Spleen (tissue), 11 donors: Measurements from ENCODE around the gene SLC35B1. TPM values are rescaled to one million over a fixed set of nuclear protein-coding genes. Genes with fewer than 3 reads are reported as not detected.

Experiments
- DNase-seq: peaks from one replicate; pipeline ENCODE4 v3.0.0-alpha.2; 2020
- H3K27ac ChIP-seq, 8 donors: fragments of 200-600 bp; sonication (generic) in 7 of 8; 1 replicate in 4 of 8; 2 replicates in 4 of 8; pipeline versions ENCODE4 v1.5.0 to v1.8.0; 2016 to 2021; ENCODE audit warnings: inconsistent platforms in 4 of 8, mild to moderate bottlenecking in 4 of 8, moderate library complexity in 1 of 8
- H3K27me3 ChIP-seq, 7 donors: fragments of 200-600 bp; sonication (generic) in 6 of 7; replicated peaks in 1 of 7; 1 replicate in 4 of 7; 2 replicates in 3 of 7; pipeline versions ENCODE4 v1.5.0 to v1.8.0; 2016 to 2021; ENCODE audit warnings: inconsistent platforms in 3 of 7, mild to moderate bottlenecking in 1 of 7
- H3K36me3 ChIP-seq, 6 donors: fragments of 200-600 bp; sonication (generic) in 5 of 6; 1 replicate in 4 of 6; 2 replicates in 2 of 6; pipeline versions ENCODE4 v1.5.0 to v1.8.0; 2016 to 2021; ENCODE audit warnings: inconsistent platforms in 2 of 6
- H3K4me1 ChIP-seq, 6 donors: fragments of 200-600 bp; sonication (generic) in 5 of 6; 1 replicate in 3 of 6; 2 replicates in 3 of 6; pipeline versions ENCODE4 v1.5.0 to v1.8.0; 2016 to 2021; ENCODE audit warnings: inconsistent platforms in 3 of 6
- H3K4me3 ChIP-seq, 8 donors: fragments of 200-600 bp; sonication (generic) in 7 of 8; 1 replicate in 4 of 8; 2 replicates in 4 of 8; pipeline versions ENCODE4 v1.5.0 to v1.8.0; 2016 to 2021; ENCODE audit warnings: inconsistent platforms in 4 of 8, mild to moderate bottlenecking in 4 of 8, moderate library complexity in 2 of 8
- H3K9me3 ChIP-seq, 8 donors: fragments of 200-600 bp; sonication (generic) in 7 of 8; 1 replicate in 4 of 8; 2 replicates in 4 of 8; pipeline versions ENCODE4 v1.5.0 to v1.8.0; 2016 to 2021; ENCODE audit warnings: inconsistent platforms in 4 of 8
- CTCF ChIP-seq, 11 experiments: fragments of 200-600 bp in 7 of 11; fragments of 450-650 bp in 4 of 11; sonication (generic) in 4 of 11; IDR thresholded peaks in 8 of 11; conservative IDR thresholded peaks in 3 of 11; 1 replicate in 7 of 11; 2 replicates in 4 of 11; pipeline versions ENCODE4 v1.4.0 to v1.8.0; 2016 to 2021; ENCODE audit warnings: antibody characterized with exemption in 11 of 11, inconsistent platforms in 4 of 11, mild to moderate bottlenecking in 1 of 11
- POLR2A ChIP-seq, 3 donors: fragments of 450-650 bp; IDR thresholded peaks; one replicate each; pipeline ENCODE4 v1.5.1; 2017; ENCODE audit warnings: antibody characterized with exemption in 3 of 3, mild to moderate bottlenecking in 1 of 3
- POLR2AphosphoS5 ChIP-seq, 3 donors: sonication (generic); formaldehyde crosslinking; IDR thresholded peaks; one replicate each; pipeline ENCODE4 v1.5.1; 2017; ENCODE audit warnings: antibody characterized with exemption in 3 of 3
- WGBS, 5 donors: extraction: QIAGEN DNeasy Blood & Tissue Kit in 3 of 5; methylation state at CpG; one replicate each; pipeline versions ENCODE4 v1.1.5 to v1.1.7; 2013 to 2018; 5-methylcytosine and 5-hydroxymethylcytosine counted together
- intact Hi-C: fragments of 100-400 bp; cut with DNase I; formaldehyde crosslinking; loops from one replicate; pipeline ENCODE4 v1.15.0; 2023; ENCODE audit warnings: low total_unique reads
- polyA plus RNA-seq, 3 donors: library from polyadenylated mRNA; stranded (reverse); fragments of 200-250 nt; gene quantifications; one replicate each; pipeline ENCODE4 v1.2.1, GENCODE V29; 2013
- total RNA-seq, 7 donors: library from RNA; depleted of rRNA in 3 of 7; stranded (reverse); fragments of >200 nt in 3 of 7; fragmentation: NEBNext Ultra II Directional in 4 of 7; extraction: Animal tissue kit (Norgen Biotek cat#: 25700) in 4 of 7; gene quantifications; one replicate each; pipeline versions ENCODE4 v1.1.0 to v1.2.1, GENCODE V29; 2016 to 2021
- donor health status: healthy with polysubstance abuse.
- donor health status: DM: no; HTN: no; CAD: no; lungs with moderate emphysema.
- donor health status: DM: no; HTN: no; CAD: no.
- donor health status: Bipolar disorder and iron deficiency.
- donor health status: healthy.
- donor health status: DM: no; HTN: no; CAD: no.
- donor health status: DM: yes; HTN: yes; CAD: no.

SLC35B1 gene
- total and polyA plus RNA-seq, 10 donors, result 23.7 to 69.9 (median 45.3) TPM

DNA sequence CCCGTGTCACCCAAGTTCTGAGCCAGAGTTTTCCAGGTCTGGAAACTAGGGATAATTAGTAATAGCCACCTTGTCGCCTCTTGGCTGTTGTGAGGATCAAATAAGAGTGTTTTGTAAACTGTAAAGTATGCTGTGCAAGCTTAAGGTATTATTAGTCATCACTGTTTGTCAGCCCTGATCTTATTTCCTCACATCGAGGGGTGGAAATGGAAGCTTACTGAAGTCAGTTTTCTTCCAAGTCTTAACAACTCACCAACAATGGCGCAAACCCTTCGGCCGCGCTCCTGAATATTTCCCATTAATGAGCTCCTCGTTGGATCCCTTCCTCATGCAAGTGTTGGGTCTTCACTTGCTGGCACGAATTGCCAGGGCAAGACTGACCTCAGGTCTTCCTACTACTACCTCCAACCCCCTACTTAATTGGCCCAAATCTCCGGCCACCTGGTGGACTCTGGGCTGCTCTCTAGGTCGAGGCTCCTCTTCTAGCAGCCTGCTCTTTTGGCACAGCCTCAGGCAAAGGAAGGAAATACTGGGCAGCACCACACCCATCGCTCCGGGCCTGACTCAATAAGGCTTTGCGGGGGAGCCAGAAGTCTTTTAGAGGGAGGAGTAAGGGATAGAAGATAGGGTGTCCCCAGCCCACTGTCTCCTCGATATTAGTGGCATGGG, 885 bp upstream of the SLC35B1 start:
- Histone ChIP-seq H3K9me3 (no peaks in the 10 kb centered on the region), H3K36me3 (peaks cover 7 to 74% (median 58%) of the 10 kb centered on the region in 6 donors)
- DNase-seq, result peak; percentile 83

DNA sequence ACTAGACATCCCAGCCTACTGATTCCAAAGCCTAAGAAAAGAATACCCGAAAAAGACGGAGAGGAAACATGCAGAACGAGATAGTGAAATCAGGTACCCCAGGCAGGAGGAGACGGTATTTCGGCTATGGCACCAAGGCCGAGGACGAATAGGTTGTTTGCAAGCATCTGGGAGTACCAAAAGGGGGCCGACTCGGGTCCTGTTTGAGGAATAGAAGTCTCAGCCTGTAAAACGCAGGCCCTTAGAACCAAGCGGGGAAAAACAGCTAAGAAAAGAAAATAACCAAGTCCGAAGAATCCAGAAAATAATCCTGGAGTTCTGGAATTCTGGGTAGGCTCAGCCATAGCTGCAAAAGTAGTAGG, 537 bp downstream of the SLC35B1 start:
- TF ChIP-seq POLR2A (IDR thresholded peaks at IDR 0.05) (no peak), POLR2AphosphoS5 (IDR thresholded peaks at IDR 0.05) (no peak), CTCF (IDR thresholded peaks at IDR 0.05 in 8 of 11, conservative IDR thresholded peaks at IDR 0.05 in 3 of 11) (no peak)
- Histone ChIP-seq H3K36me3 (peaks cover 7 to 74% (median 58%) of the 10 kb centered on the region in 6 donors), H3K27ac (peak overlapping the region; percentile 90 to 98 (median 94)), H3K9me3 (no peaks in the 10 kb centered on the region), H3K4me3 (peak overlapping the region; percentile 82 to 100 (median 95)), H3K27me3 (no peaks in the 10 kb centered on the region), H3K4me1 (peaks cover 14 to 80% (median 40%) of the 10 kb centered on the region in 6 donors)
- WGBS, 5 donors, result 1 to 2% (median 2%) methylated on average over 12 of the region's 12 CpGs
- intact Hi-C loops, result loop anchor here (5.0 to 10.0 kb wide), 2 partner anchors 75 to 148 kb away; no protein-coding TSS in a partner anchor
- DNase-seq, result peak; percentile 66

More for the DNA sequence above, 885 bp upstream of the SLC35B1 start:
- Histone ChIP-seq H3K4me1 (peaks cover 14 to 84% (median 41%) of the 10 kb centered on the region in 6 donors), H3K27ac (peak overlapping the region; percentile 90 to 98 (median 94)), H3K27me3 (no peaks in the 10 kb centered on the region), H3K4me3 (peak overlapping the region in 7 of 8 donors; percentile 20 to 100 (median 95))
- WGBS, 5 donors, result 44 to 53% (median 46%) methylated on average over 15 of the region's 15 CpGs
- intact Hi-C loops, result loop anchor here (5.0 to 10.0 kb wide), 2 partner anchors 74 to 146 kb away; no protein-coding TSS in a partner anchor
- TF ChIP-seq POLR2AphosphoS5 (IDR thresholded peaks at IDR 0.05) (peak in 2 of 3 donors; percentile 54 to 68), CTCF (IDR thresholded peaks at IDR 0.05 in 8 of 11, conservative IDR thresholded peaks at IDR 0.05 in 3 of 11) (peak in 2 of 11 experiments; percentile 7 to 30), POLR2A (IDR thresholded peaks at IDR 0.05) (peak in 1 of 3 donors; percentile 9)

DNA sequence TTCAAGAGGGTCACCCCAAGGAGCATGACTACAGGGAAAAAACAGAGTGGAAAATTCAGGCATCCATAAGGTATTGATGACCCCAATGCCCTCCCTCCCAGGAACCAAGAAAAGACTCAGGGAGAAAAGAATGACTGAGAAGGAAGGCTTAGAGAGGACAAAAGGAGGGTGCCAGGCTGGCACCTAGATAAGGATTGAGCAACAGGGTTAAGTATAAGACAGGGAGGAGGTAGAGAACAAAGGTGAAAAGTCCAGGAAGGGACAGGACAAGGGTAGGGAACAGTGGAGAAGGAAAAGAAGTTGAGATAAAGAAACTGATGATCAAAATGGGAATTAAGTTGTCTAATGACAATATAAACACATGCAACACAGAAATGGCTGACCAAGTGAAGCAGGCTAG, 2.5 kb downstream of the SLC35B1 start:
- Histone ChIP-seq H3K4me1 (peaks cover 14 to 60% (median 39%) of the 10 kb centered on the region in 6 donors), H3K36me3 (peaks cover 7 to 74% (median 60%) of the 10 kb centered on the region in 6 donors), H3K27ac (no peak overlapping the region), H3K4me3 (no peak overlapping the region), H3K27me3 (no peaks in the 10 kb centered on the region), H3K9me3 (no peaks in the 10 kb centered on the region)
- DNase-seq, result no peak
- intact Hi-C loops, result loop anchor here (5.0 to 10.0 kb wide), 2 partner anchors 77 to 150 kb away; no protein-coding TSS in a partner anchor
- TF ChIP-seq POLR2AphosphoS5 (IDR thresholded peaks at IDR 0.05), result no peak
- TF ChIP-seq POLR2A (IDR thresholded peaks at IDR 0.05), result no peak
- no peak for TF ChIP-seq CTCF (IDR thresholded peaks at IDR 0.05 in 8 of 11, conservative IDR thresholded peaks at IDR 0.05 in 3 of 11)

DNA sequence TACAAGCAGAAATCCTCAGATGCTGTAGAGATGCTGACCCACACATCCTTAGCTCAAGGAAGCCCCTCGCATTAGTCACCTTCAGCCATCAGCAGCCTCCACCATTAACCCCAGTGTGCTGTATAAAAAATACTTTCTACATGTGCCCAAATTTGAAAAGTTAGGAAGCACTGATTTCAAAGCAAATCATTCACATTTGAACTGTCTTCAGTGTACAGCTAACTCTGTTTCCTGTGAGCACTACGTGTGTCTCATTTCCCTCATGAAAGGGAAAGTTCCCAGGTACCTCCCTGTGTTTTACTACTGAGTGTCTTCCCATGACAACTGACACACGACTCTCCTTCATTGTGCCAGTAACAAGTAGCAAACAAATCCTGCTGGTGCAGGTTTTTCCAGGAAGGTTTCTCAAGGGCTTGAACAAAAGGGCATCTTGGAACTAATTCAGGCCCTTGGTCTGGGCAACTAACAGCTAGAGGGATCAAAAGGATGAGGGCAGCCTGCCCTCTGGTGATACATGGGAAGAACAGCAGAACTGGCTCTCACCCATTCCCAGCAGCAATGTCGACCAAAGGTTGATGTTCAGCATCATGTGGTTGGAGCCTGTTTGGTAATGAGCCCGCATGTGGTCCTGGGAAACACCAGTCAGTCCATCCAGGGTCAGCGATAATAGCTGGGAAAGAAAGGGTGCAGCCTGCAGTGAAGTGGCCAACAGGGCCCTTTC, 4.0 kb downstream of the SLC35B1 start:
- Histone ChIP-seq H3K4me3 (no peak overlapping the region), H3K9me3 (no peaks in the 10 kb centered on the region), H3K27ac (no peak overlapping the region), H3K27me3 (no peaks in the 10 kb centered on the region), H3K4me1 (peaks cover 10 to 52% (median 29%) of the 10 kb centered on the region in 6 donors), H3K36me3 (peaks cover 9 to 78% (median 64%) of the 10 kb centered on the region in 6 donors)
- intact Hi-C loops, result loop anchor here (10.0 kb wide), 1 partner anchor 151 kb away; no protein-coding TSS in a partner anchor
- TF ChIP-seq CTCF (IDR thresholded peaks at IDR 0.05 in 8 of 11, conservative IDR thresholded peaks at IDR 0.05 in 3 of 11) (peak in 4 of 11 experiments; percentile 13 to 44 (median 24)), POLR2A (IDR thresholded peaks at IDR 0.05) (no peak)
- WGBS, 5 donors, result 55 to 69% (median 64%) methylated on average over 6 of the region's 6 CpGs
- DNase-seq, result peak; percentile 17
